GM19193 (cell line): ENCODE data around the gene FRYL.
A peak's percentile ranks its signal among the peaks of the same experiment; 100 is the strongest.

Experiments used
- POLR2A ChIP-seq: IDR thresholded peaks from 4 replicates; pipeline ENCODE4 v1.6.1; 2011; ENCODE audit not compliant: insufficient read depth, insufficient read length; ENCODE audit errors: extremely low read depth

FRYL gene

DNA sequence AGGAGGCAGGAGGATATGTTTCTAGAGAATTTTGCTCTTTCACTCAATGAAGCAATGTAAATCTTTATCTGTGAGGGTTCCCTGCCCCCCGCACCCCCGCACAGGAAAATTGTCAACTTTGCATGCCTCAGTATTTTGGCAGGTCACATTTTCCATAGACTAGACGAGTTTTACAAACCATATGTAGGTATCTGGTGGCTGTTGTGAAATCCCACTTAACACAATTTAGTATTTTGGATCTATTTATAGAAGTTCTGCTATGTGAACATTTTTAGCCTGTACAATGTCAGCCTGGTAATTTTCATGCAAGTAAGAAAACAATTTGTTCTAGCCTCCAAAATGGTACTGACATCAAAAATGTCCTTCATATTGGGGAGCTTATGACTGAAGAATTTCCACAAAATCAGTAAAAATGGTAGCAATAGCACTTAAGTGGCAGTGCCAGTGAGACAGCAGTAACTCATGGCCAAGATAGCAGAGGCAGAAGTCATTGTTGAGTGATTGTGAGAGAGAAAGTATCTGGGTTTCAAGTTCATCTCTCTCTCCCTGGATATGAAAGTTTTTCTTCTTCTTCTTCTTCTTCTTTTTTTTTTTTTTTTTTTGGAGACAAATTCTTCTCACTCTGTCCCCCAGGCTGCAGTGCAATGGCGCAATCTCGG lies 12.4 kb upstream of the FRYL start:
- no peak for TF ChIP-seq POLR2A

- no peak for TF ChIP-seq POLR2A
Observed at GRCh38 chr4:48791313-48791712, 11.2 kb upstream of the FRYL start.

DNA sequence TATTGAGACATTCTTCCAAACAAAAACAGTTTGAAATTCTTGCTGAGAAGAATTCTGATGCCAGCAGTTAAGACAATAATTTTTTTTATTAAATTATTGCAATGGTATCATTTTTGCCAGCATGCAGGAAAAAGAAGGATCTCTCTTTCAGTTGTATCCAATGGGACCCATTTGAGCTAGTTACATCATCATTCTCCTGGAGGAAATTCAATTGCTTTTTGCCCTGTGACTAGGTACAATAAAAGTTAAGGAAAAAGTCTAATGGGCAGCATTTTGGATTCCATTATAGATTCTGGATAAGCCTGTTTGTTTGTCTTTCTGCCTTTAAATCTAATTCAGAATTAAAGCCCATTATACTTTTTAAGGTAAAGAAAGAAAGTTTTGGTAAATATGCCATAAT lies 10.5 kb upstream of the FRYL start:
- TF ChIP-seq POLR2A, result no peak

DNA sequence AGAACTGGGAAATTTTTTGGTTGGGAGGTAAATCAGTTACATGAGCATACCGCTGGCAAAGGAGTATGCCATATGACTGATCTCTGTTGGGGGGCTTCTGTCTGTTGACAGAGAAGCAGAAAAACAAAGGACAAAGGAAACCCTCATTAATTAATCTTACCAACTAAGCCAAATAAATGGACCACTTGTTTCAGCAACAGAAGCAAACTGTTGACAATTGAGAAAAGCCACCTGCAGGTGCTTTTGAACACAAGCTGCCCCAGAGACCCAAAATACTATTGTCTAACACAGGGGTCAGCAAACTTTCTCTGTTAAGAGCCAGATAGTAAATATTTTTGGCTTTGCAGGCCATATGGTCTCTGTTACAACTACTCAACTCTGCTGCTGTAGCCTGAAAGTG lies 7.0 kb upstream of the FRYL start:
- no peak for TF ChIP-seq POLR2A

- no peak for TF ChIP-seq POLR2A
Observed at GRCh38 chr4:48786549-48786948, 6.5 kb upstream of the FRYL start.

- no peak for TF ChIP-seq POLR2A
Observed at GRCh38 chr4:48785302-48785701, 5.2 kb upstream of the FRYL start.

DNA sequence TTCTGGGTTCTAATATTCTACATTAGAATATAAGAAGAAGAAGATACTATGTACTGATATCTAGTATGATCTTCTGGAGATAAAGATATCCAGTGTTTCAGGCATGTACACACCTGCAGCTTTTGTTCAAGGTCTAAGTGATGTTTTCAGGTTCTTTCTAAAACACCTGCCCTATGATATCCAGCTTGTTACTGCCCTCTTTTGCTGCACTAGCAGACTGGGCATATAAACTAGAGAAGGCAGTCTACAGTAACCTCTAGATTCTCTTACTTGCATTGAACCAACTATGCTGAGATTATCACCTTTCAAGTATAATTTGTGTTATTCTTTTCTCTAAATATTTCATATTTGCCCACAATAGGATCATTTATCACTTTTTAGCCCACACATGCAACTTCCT lies 1.9 kb upstream of the FRYL start:
- TF ChIP-seq POLR2A, result no peak

DNA sequence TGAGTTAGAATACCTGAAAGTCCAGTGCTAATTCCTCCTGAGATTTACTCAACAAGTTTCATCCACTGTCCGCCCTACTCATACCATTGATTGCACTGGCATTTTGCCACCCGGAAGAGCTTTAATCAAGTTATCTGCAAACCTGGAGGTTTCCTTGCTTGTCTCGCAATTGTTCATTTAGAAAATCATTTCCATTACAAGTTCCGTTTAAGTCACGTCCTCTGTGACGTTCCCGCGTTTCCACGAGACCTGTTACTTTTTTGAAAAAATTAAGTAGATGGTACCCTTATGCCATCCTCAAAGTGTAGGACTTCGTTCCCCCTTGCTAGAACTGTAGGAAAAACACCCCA lies 761 bp upstream of the FRYL start:
- TF ChIP-seq POLR2A, result no peak

GRCh38 chr4:48779095-48779997 lies 733 bp downstream of the FRYL start:
- peak; percentile 53 for TF ChIP-seq POLR2A

DNA sequence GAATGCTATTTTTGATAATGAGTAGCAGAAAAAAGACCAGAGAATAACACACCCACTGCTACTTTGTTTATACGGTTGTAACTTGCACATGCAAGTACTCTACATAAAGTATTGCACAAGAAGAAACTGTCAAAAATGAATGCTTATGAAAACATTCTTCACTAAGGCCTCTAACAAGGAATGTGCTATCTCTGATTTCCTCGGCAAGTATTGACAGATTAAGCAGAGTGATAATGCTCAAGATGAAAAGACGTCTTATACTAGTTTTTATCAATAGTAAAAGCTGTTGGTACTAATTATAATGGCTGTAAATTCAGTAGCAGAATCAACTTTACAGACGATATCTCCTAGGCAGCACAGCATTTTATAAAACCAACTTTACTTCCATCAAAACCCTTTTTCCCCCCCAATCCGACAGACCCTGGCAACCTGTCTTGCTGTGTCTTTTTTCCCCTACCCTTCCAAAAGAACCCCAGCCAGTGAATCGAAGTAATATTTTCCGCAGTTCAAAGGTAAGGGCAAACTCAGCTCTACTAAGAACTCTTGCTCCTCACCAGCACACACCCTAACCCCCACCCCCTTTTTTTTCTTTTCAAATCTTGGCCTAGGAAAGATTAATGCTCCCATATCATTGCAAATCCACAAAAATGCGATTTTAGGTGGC lies 1.5 kb downstream of the FRYL start:
- TF ChIP-seq POLR2A, result no peak

DNA sequence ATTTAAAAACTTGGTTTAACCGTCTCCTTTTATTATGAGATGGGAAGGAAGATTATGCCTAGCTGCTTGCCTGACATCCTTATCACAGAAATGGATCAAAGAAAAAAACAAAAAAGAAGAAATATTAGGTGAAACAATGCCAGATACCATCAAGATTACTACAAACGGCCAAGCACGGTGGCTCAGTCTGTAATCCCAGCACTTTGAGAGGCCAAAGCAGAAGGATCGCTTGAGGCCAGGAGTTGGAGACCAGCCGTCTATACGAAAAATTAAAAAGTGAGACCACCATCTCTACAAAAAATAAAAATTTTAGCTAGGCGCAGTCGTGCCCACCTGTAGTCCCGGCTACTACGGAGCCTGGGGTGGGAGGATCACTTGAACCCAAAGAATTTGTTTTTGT lies 2.3 kb downstream of the FRYL start:
- TF ChIP-seq POLR2A, result no peak

DNA sequence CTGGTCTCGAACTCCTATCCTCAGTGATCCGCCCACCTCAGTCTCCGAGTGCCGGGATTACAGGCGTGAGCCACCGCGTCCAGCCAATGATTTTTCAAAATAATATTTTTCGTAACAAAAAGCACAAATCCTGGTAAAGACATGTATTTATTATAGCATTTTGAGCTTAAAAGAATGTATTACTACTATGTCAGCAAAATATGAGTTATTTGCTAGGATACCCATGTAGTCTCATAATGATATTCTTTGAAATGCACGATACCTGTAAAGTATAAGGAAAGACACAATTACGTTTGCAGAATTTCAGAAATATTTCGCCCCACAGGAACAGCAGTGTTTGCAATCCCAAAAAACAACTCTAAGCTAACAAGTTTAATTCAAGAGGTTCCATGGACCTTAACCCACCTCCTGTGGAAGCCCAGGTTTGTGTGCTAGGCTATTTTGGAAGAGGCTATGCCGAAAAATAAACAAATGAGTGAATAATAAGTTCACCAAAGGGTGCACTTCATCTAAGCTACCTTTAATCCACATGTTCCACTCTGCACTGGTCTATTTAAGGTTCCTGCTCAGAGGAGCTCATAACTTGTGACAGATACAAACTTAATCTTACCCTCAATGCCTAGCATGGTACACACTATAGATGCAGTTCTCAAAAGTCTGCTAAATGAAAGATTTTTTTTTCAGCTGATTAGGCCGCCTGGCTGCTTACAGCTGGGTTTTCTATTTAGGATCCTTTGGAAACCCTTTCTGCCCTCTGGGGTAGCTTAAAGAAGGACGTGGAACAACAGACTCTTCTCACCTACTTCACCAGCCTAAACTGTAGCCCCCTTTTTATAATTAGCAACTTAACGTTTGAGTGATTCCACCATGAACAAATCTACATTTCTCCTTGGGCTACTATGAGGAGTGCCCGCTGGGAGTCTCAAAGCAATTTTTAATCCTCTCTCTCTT lies 5.0 kb downstream of the FRYL start:
- no peak for TF ChIP-seq POLR2A

DNA sequence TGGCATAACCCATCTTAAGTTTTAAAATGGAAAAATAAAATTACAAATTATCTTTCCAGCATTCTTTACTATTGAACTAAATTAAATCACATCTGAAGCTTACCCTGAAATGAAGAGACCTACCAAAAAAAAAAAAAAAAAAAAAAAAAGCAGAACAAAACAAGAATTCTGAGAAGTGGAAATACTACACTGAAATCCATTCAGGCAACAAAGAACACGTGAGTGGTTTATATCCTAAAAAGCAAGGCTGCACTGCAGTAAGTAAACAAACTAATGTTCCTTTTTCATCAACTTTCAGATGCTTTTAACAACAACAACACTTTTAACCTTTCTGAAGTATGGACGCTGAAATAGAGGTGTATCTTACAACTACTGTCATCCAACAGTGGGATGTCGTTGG lies 7.5 kb downstream of the FRYL start:
- no peak for TF ChIP-seq POLR2A

DNA sequence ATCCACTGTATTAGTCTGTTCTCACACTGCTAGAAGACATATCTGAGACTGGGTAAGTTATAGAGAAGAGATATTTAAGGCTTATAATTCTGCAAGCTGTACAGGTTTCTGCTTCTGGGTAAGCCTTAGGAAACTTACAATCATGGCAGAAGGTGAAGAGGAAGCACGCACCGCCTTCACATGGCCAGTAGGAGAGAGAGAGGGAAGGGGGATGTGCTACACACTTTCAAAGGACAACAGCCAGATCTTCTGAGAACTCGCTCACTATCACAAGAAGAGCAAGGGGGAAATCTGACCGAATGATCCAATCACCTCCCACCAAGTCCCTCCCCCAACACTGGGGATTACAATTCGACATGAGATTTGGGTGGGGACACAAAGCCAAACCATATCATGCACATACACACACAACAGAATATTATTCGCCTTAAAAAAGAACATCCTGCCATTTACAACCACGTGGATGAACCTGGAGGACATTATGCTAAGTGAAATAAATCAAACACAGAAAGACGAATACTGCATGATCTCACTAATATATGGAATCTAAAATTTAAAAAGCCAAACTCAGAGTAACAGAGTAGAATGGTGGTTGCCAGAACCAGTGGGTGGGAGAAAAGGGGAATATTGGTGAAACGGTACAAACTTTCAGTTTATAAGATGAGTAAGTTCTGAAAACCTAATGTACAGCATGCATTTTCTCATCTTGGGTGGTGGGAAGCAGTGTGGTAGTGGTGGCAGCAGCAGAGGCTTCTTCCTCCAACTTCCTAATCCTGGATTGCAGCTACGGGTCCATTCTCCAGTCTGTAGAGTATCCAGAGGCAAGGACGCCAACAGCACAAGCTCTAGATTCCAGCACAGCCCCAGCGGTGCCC lies 12.8 kb downstream of the FRYL start:
- TF ChIP-seq POLR2A, result no peak
